ENCODE measurements around the gene FAM227A. TPM values are rescaled to one million over a fixed set of nuclear protein-coding genes. Genes with fewer than 3 reads are reported as not detected.

The FAM227A gene
- total and polyA plus RNA-seq, 2 of the 8 experiments (the other 6 are each of a cell fraction or from before 2014, with no cell fraction given), result 2.1 to 3.9 TPM

- no peak overlapping the region for H2BK120ac ChIP-seq (replicated peaks; ENCODE audit: low read depth, low read length)
- no peak overlapping the region for H4K91ac ChIP-seq (replicated peaks; ENCODE audit: insufficient read length, low read length)
- no peak overlapping the region for H3K4me2 ChIP-seq (ENCODE audit: insufficient read depth in 1 of 2, low read depth in 2 of 2, low read length in 2 of 2)
- no peak overlapping the region for H3K56ac ChIP-seq (replicated peaks; ENCODE audit: insufficient read length, low read depth, low read length)
- peaks cover 0 to 5% (median 1%) of the 10 kb centered on the region in 4 experiments; a peak in 3 of 7 replicates for H3K4me1 ChIP-seq (replicated peaks in 1 of 4; ENCODE audit: control insufficient read depth in 3 of 4, insufficient read depth in 4 of 4, low read length in 3 of 4)
- H2AK5ac ChIP-seq (ENCODE audit: low read depth, low read length), result no peak overlapping the region
- no peak overlapping the region for H2BK15ac ChIP-seq (ENCODE audit: low read length)
- no peak overlapping the region for H3K18ac ChIP-seq (ENCODE audit: extremely low read depth, low read length)
- POLR2A ChIA-PET (ENCODE audit: partially characterized antibody), result interaction anchor here (0.7 kb wide), 1 partner anchor 38 kb away, joined by 3 read pairs; no protein-coding TSS in a partner anchor
- CTCF ChIA-PET (ENCODE audit: partially characterized antibody), result no interaction called here
- H4K5ac ChIP-seq (ENCODE audit: insufficient read length, low read depth, low read length), result no peak overlapping the region
- H2BK5ac ChIP-seq (ENCODE audit: low read depth, low read length), result no peak overlapping the region
- H3K27ac ChIP-seq (ENCODE audit: low read depth, low read length), result no peak overlapping the region
- no peaks in the 10 kb centered on the region for H4K20me1 ChIP-seq (replicated peaks in 1 of 2; ENCODE audit: control insufficient read depth in 1 of 2, insufficient read depth in 2 of 2, low read length in 2 of 2)
- H2BK12ac ChIP-seq (ENCODE audit: low read depth, low read length), result no peak overlapping the region
- H3K23ac ChIP-seq (ENCODE audit: insufficient read length), result no peak overlapping the region
- H3K4ac ChIP-seq (replicated peaks; ENCODE audit: insufficient read length, low read depth, low read length), result no peak overlapping the region
- no peaks in the 10 kb centered on the region for H3K27me3 ChIP-seq (replicated peaks in 1 of 4; ENCODE audit: control insufficient read depth in 3 of 4, extremely low read depth in 1 of 4, insufficient read depth in 3 of 4, low read length in 3 of 4)
- H3K9me3 ChIP-seq (ENCODE audit: insufficient read depth in 2 of 2, low read depth in 1 of 2, low read length in 1 of 2), result no peaks in the 10 kb centered on the region
- no peak overlapping the region for H3K14ac ChIP-seq (ENCODE audit: insufficient read length)
- WGBS, 2 experiments (ENCODE audit: extremely low coverage in 1 of 2, insufficient coverage in 1 of 2, insufficient read length in 1 of 2, insufficient replicate concordance in 2 of 2, low coverage in 1 of 2, low lambda C conversion rate in 2 of 2, missing lambda C conversion rate in 1 of 2), result 96% methylated on average over 8 of the region's 8 CpGs; no CpG with 5 or more reads in 1 of the 2 experiments
- H3K4me3 ChIP-seq (ENCODE audit: extremely low read depth in 1 of 4, insufficient read depth in 2 of 4, low read depth in 3 of 4, low read length in 4 of 4), result no peak overlapping the region
- H3K23me2 ChIP-seq (ENCODE audit: low read depth, low read length), result peaks cover 5% of the 10 kb centered on the region
- no peak overlapping the region for H3K9ac ChIP-seq (replicated peaks in 1 of 4; ENCODE audit: extremely low read depth in 1 of 4, low read depth in 3 of 4, low read length in 3 of 4)
- 0 out of 4 replicates have a peak, but pooled peaks cover 0 to 7% of the 10 kb centered on the region in 2 experiments for H3K79me2 ChIP-seq (ENCODE audit: control insufficient read depth in 1 of 2, insufficient read depth in 2 of 2, low read length in 2 of 2)
- FAIRE-seq (no peak), DNase-seq (ENCODE audit: low read depth in 1 of 2, low spot score in 2 of 2) (no peak)
- H4K8ac ChIP-seq (ENCODE audit: extremely low read depth, insufficient read depth, low read length), result no peak overlapping the region
- no peaks in the 10 kb centered on the region for H3K79me1 ChIP-seq (ENCODE audit: low read depth, low read length)
- no peak overlapping the region for H2AFZ ChIP-seq (ENCODE audit: low read length)
- H3K36me3 ChIP-seq (ENCODE audit: control insufficient read depth in 2 of 4, insufficient read depth in 4 of 4, low read length in 3 of 4), result peaks cover 0 to 8% (median 3%) of the 10 kb centered on the region in 4 experiments; a peak in 3 of 8 replicates
- no peak overlapping the region for H2BK20ac ChIP-seq (ENCODE audit: low read length)
- TF ChIP-seq NRF1 (IDR thresholded peaks at IDR 0.05; ENCODE audit: low read depth, low read length), result no peak
These were observed 2.5 kb downstream of the FAM227A start for GRCh38 chr22:38653741-38654140.
